ENCODE measurements around the gene SLC26A4.

Gene SLC26A4

GRCh38 chr7:107697321-107698049 is 36.9 kb downstream of the SLC26A4 start:
- no peak for DNase-seq

GRCh38 chr7:107700570-107700969 is 39.9 kb downstream of the SLC26A4 start:
- no peak for DNase-seq

- DNase-seq, result no peak
Observed at GRCh38 chr7:107701191-107701590, 40.6 kb downstream of the SLC26A4 start.

GRCh38 chr7:107703219-107703618 is 42.6 kb downstream of the SLC26A4 start:
- DNase-seq, result no peak

GRCh38 chr7:107703872-107704271 is 43.2 kb downstream of the SLC26A4 start:
- no peak for DNase-seq

GRCh38 chr7:107708956-107709355 is 48.3 kb downstream of the SLC26A4 start:
- no peak for DNase-seq

- DNase-seq, result no peak
Observed at GRCh38 chr7:107711301-107711700, 50.7 kb downstream of the SLC26A4 start.

GRCh38 chr7:107712025-107712424 is 51.4 kb downstream of the SLC26A4 start:
- no peak for DNase-seq

- no peak for DNase-seq
Observed at GRCh38 chr7:107712896-107713295, 52.3 kb downstream of the SLC26A4 start.

GRCh38 chr7:107715531-107715930 is 54.9 kb downstream of the SLC26A4 start:
- no peak for DNase-seq

GRCh38 chr7:107718456-107719193 is 58.0 kb downstream of the SLC26A4 start:
- DNase-seq, result no peak

GRCh38 chr7:107721286-107721685 is 60.7 kb downstream of the SLC26A4 start:
- DNase-seq, result no peak

- DNase-seq, result no peak
Observed at GRCh38 chr7:107723255-107723654, 62.6 kb downstream of the SLC26A4 start.

- DNase-seq, result peak; percentile 16
Observed at GRCh38 chr7:107725138-107725740, 64.6 kb downstream of the SLC26A4 start.

- no peak for DNase-seq
Observed at GRCh38 chr7:107726356-107727130, 65.9 kb downstream of the SLC26A4 start.

GRCh38 chr7:107728276-107728675 is 67.6 kb downstream of the SLC26A4 start:
- no peak for DNase-seq

GRCh38 chr7:107742678-107743566 is 82.3 kb downstream of the SLC26A4 start:
- DNase-seq, result no peak

GRCh38 chr7:107743567-107744344 is 83.1 kb downstream of the SLC26A4 start, which contains the start of gene CBLL1:
TSS of gene CBLL1 (plus strand) at chr7:107744142. CDS start at chr7:107744164, 22 bp downstream.
- DNase-seq, result peak; percentile 95

GRCh38 chr7:107744345-107744750 is 83.7 kb downstream of the SLC26A4 start:
- no peak for DNase-seq

- no peak for DNase-seq
Observed at GRCh38 chr7:107746006-107746405, 85.4 kb downstream of the SLC26A4 start.

GRCh38 chr7:107751113-107751512 is 90.5 kb downstream of the SLC26A4 start:
- no peak for DNase-seq
